Thyroid gland (tissue), 4 donors: Measurements from ENCODE around the gene MAPK10.

ENCODE experiments used
- CTCF ChIP-seq, 6 experiments: fragments of 200-600 bp in 3 of 6; fragments of 450-650 bp in 3 of 6; sonication (generic) in 3 of 6; IDR thresholded peaks; one replicate each; pipeline ENCODE4 v1.5.1; 2016 to 2019; ENCODE audit warnings: antibody characterized with exemption in 6 of 6, mild to moderate bottlenecking in 2 of 6, inconsistent platforms in 1 of 6, moderate library complexity in 1 of 6
- POLR2A ChIP-seq, 2 donors: fragments of 450-650 bp; IDR thresholded peaks; one replicate each; pipeline ENCODE4 v1.6.1; 2017; ENCODE audit warnings: antibody characterized with exemption in 2 of 2, mild to moderate bottlenecking in 2 of 2, moderate library complexity in 1 of 2

GRCh38 chr4:86221002-86221401, 138.9 kb downstream of the MAPK10 start:
- TF ChIP-seq CTCF (IDR thresholded peaks at IDR 0.05): no peak
- no peak for TF ChIP-seq POLR2A (IDR thresholded peaks at IDR 0.05)
